ENCODE measurements around the gene EP400.

Gene EP400

GRCh38 chr12:132129007-132129406 lies 179.3 kb downstream of the EP400 start:
- no peak for DNase-seq

- DNase-seq = no peak
Observed at GRCh38 chr12:132130690-132131089, 180.9 kb downstream of the EP400 start.
